Measurements from ENCODE around the gene RPS6KA3.

GRCh38 chrX:20151689-20152088, 115.0 kb downstream of the RPS6KA3 start:
- TF ChIP-seq CEBPB (IDR thresholded peaks at IDR 0.05) (no peak), EP300 (IDR thresholded peaks at IDR 0.05; ENCODE audit: borderline replicate concordance) (no peak), FOXM1 (IDR thresholded peaks at IDR 0.05; ENCODE audit: borderline replicate concordance, low read depth) (no peak), CREB1 (IDR thresholded peaks at IDR 0.05; ENCODE audit: low read depth) (no peak), REST (IDR thresholded peaks at IDR 0.05; ENCODE audit: low read depth) (no peak), RAD21 (IDR thresholded peaks at IDR 0.05; ENCODE audit: low read depth) (no peak), NFIC (IDR thresholded peaks at IDR 0.05) (no peak), TAF1 (IDR thresholded peaks at IDR 0.05; ENCODE audit: low read depth) (no peak)
